GM13977 (cell line): ENCODE results near the gene ZFPL1.

ENCODE experiments used
- DNase-seq: peaks from one replicate; pipeline ENCODE4 v3.0.0; 2012; ENCODE audit warnings: low spot score
- in situ Hi-C: fragments of 300-500 bp; cut with MboI; formaldehyde crosslinking; loops from one replicate; pipeline ENCODE4 v1.12.0; 2022; ENCODE audit warnings: low sequenced_read_pairs, low pct_unique_long_range_greater_than_20kb, mixed read lengths, inconsistent platforms; ENCODE audit not compliant: unreplicated experiment
- TF ChIP-seq, protein P1 (sequence below): IDR thresholded peaks from 2 replicates; pipeline ENCODE4 v1.5.1; 2012; ENCODE audit warnings: mild to moderate bottlenecking, control low read depth; ENCODE audit not compliant: insufficient read depth; ENCODE audit errors: extremely low read depth, missing control alignments

Gene ZFPL1

DNA sequence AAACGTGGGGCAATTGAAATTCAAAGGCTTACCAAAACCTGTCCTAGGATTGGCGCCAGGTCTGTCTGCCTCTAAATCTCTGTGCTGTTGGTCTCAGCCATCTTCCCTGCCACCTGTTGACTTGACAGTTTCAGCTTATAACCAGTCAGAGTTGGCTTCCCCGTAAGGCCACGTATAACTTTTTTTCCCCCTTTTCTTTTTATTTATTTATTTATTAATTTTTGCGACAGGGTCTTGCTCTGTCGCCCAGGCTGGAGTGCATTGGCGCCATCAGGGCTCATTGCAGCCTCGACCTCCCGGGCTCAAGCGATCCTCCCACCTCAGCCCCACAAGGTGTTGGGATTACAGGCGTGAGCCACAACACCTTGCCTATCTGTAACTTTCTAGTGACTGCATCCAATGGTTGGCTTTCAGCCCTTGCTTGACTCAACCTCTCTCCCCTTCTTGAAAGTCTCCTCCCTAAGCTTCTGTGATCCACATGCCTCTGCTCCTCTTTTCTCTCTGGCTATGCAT lies 51.7 kb downstream of the ZFPL1 start:
- in situ Hi-C loops, result no loop called here

DNA sequence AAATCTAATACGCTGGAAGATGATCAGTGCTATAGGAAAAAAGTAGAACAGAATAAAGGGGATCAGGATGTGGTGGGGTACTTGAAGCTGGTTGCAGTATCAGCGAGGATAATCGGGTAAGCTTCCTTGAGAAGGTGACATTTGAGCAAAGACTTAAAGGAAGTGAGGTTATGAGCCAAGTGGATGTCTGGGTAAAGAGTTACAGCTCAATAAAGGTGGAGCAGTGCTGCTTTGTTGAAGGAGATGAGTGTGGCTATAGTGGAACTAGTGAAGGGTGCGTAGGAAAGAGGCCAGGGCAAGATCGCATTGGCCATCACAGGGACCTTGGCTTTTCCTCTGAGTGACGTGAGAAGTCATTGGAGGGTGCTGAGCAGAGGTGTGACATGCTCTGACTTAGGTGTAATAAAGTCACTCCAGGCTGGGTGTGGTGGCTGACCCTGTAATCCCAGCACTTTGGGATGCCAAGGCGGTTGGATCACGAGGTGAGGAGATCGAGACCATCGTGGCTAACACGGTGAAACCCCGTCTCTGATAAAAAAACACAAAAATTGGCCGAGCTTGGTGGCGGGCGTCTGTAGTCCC lies 52.6 kb downstream of the ZFPL1 start:
- DNase-seq, result no peak
- TF ChIP-seq, protein P1, sequence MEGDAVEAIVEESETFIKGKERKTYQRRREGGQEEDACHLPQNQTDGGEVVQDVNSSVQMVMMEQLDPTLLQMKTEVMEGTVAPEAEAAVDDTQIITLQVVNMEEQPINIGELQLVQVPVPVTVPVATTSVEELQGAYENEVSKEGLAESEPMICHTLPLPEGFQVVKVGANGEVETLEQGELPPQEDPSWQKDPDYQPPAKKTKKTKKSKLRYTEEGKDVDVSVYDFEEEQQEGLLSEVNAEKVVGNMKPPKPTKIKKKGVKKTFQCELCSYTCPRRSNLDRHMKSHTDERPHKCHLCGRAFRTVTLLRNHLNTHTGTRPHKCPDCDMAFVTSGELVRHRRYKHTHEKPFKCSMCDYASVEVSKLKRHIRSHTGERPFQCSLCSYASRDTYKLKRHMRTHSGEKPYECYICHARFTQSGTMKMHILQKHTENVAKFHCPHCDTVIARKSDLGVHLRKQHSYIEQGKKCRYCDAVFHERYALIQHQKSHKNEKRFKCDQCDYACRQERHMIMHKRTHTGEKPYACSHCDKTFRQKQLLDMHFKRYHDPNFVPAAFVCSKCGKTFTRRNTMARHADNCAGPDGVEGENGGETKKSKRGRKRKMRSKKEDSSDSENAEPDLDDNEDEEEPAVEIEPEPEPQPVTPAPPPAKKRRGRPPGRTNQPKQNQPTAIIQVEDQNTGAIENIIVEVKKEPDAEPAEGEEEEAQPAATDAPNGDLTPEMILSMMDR, result no peak
- in situ Hi-C loops, result no loop called here

More for the DNA sequence above, 51.7 kb downstream of the ZFPL1 start:
- no peak for DNase-seq
- TF ChIP-seq, protein P1, result no peak
